Chondrocyte (in vitro differentiated cells): ENCODE results near the gene TMEM150C. TPM values are rescaled to one million over a fixed set of nuclear protein-coding genes. Genes with fewer than 3 reads are reported as not detected.

ENCODE experiments used
- DNase-seq: peaks from one replicate; pipeline ENCODE4 v3.0.0; 2021; ENCODE audit warnings: mixed read lengths, low spot score
- H3K27ac Mint-ChIP-seq: one replicate; pipeline ENCODE4 v1.8.0; 2021; ENCODE audit warnings: mild to moderate bottlenecking, moderate library complexity, mixed read lengths; ENCODE audit not compliant: unreplicated experiment
- H3K27me3 Mint-ChIP-seq: 2 replicates; pipeline ENCODE4 v1.8.0; 2021; ENCODE audit warnings: low read depth, mixed read lengths
- H3K36me3 Mint-ChIP-seq: 2 replicates; pipeline ENCODE4 v1.8.0; 2021; ENCODE audit warnings: low read depth, mixed read lengths
- H3K4me1 Mint-ChIP-seq: 2 replicates; pipeline ENCODE4 v1.8.0; 2021; ENCODE audit warnings: low read depth, mild to moderate bottlenecking, mixed read lengths
- H3K4me3 Mint-ChIP-seq: one replicate; pipeline ENCODE4 v1.8.0; 2021; ENCODE audit warnings: mild to moderate bottlenecking, moderate library complexity, mixed read lengths; ENCODE audit not compliant: unreplicated experiment
- H3K9me3 Mint-ChIP-seq: 2 replicates; pipeline ENCODE4 v1.8.0; 2021; ENCODE audit warnings: low read depth, mixed read lengths
- total RNA-seq: library from RNA; stranded (reverse); gene quantifications from 3 replicates; pipeline ENCODE4 v1.2.1, GENCODE V29; 2021
- TF ChIP-seq, protein P1 (sequence below): fragments of 200-600 bp; sonication (generic); IDR thresholded peaks from 2 replicates; pipeline ENCODE4 v1.5.0; 2021; ENCODE audit warnings: antibody characterized with exemption, mild to moderate bottlenecking, moderate library complexity

Gene TMEM150C
- total RNA-seq, 1 donor from 2014 or later: 2.3 TPM

DNA sequence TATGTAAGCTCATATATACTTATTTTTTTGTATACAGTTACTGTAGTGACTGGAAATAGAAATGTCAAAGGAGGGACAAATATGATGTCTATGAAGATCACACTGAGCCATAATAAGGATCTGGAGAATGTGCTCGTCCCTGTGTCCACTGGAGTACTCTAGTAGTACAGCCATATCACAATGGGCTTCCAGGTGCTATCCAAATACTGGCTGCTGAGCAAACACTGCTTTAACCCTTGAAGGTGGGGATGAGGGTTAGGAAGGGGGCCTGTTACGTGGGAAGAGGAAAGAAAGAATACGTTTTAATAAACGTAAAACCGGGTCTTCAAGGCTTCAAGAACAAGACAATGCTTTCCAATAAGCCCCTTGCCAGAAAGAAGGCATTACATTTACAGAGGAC is 29.8 kb upstream of the TMEM150C start:
- Mint-ChIP-seq H3K27me3 (peaks cover 6% of the 10 kb centered on the region), H3K4me3 (no peak overlapping the region), H3K9me3 (no peaks in the 10 kb centered on the region), H3K36me3 (no peaks in the 10 kb centered on the region), H3K4me1 (no peaks in the 10 kb centered on the region), H3K27ac (no peak overlapping the region)
- TF ChIP-seq, protein P1, sequence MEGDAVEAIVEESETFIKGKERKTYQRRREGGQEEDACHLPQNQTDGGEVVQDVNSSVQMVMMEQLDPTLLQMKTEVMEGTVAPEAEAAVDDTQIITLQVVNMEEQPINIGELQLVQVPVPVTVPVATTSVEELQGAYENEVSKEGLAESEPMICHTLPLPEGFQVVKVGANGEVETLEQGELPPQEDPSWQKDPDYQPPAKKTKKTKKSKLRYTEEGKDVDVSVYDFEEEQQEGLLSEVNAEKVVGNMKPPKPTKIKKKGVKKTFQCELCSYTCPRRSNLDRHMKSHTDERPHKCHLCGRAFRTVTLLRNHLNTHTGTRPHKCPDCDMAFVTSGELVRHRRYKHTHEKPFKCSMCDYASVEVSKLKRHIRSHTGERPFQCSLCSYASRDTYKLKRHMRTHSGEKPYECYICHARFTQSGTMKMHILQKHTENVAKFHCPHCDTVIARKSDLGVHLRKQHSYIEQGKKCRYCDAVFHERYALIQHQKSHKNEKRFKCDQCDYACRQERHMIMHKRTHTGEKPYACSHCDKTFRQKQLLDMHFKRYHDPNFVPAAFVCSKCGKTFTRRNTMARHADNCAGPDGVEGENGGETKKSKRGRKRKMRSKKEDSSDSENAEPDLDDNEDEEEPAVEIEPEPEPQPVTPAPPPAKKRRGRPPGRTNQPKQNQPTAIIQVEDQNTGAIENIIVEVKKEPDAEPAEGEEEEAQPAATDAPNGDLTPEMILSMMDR: no peak
- DNase-seq: no peak

DNA sequence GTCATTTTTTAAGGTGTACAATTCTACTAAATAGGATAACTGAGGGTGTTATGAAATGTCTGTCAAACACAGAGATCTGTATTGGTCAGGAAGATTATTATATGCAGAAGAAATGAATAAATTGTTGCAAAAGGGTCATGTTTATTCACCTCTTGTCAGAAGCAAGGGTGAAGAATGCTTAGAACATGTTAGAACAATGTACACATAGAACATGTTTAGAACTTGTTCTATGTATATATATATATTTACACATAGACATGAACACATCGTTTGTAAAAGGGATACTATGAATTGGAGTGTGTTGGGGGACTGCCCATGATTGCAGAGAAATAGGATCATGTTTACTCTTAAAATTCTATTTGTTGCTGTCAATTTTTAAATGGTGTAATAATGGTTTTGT is 28.0 kb upstream of the TMEM150C start:
- Mint-ChIP-seq H3K9me3 (no peaks in the 10 kb centered on the region), H3K4me1 (no peaks in the 10 kb centered on the region), H3K36me3 (no peaks in the 10 kb centered on the region), H3K27ac (no peak overlapping the region), H3K27me3 (peaks cover 8% of the 10 kb centered on the region), H3K4me3 (no peak overlapping the region)
- TF ChIP-seq, protein P1: no peak
- DNase-seq: no peak

DNA sequence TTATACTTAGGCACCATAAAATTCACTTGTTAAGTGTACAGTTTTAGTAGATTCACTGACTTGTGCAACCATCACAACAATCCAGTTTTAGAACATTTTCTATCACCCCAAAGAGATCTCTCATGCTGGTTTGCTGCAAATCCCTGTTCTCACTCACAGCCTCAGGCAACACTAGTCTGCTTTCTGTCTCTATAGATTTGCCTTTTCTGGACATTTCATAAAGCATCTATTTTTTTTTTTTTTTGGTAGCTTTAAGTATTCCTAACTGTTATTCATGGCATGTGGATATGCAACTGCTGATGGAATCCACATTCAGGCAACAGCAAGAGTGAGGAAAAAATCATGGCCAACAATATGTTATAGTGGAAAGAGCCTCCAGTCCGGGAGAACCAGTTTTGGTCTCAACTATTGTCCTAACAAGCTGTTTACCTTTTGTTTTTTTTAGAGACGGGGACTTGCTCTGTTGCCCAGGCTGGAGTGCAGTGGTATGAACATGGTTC is 27.0 kb upstream of the TMEM150C start:
- no peak for DNase-seq
- H3K27me3 Mint-ChIP-seq: peaks cover 8% of the 10 kb centered on the region
- H3K4me3 Mint-ChIP-seq: no peak overlapping the region
- no peaks in the 10 kb centered on the region for H3K36me3 Mint-ChIP-seq
- H3K9me3 Mint-ChIP-seq: no peaks in the 10 kb centered on the region
- H3K27ac Mint-ChIP-seq: no peak overlapping the region
- TF ChIP-seq, protein P1: no peak
- no peaks in the 10 kb centered on the region for H3K4me1 Mint-ChIP-seq

DNA sequence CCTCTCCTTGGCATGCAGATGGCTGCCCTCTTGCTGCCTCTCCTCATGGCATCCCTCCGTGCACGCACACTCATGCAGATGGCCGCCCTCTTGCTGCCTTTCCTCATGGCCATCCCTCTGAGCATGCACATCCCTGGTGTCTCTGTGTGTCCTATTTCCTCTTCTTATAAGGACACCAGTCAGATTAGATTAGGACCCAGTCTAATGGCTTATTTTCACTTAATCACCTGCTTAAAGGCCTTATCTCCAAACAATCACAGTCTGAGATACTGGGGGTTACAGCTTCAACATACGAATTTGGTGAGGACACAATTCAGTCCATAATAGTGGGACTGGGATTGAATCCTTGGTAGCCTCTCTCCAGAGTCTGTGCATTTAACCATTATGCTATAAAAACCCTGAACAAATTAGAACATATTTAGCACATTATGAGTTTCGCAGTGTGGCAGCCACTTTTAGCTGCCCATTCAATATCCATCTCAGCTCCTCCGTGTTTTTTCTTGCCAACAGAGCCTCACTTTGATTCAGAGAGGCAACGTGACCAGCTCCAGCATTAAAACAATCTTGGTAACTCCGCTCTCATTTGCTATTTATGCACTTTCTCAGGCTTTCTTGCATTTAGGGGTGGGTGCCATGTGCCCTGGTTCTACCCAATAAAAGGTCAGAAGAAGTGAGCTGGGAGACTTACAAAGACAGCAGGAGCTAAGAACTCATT is 26.2 kb upstream of the TMEM150C start:
- no peaks in the 10 kb centered on the region for H3K4me1 Mint-ChIP-seq
- TF ChIP-seq, protein P1: no peak
- H3K4me3 Mint-ChIP-seq: no peak overlapping the region
- H3K9me3 Mint-ChIP-seq: no peaks in the 10 kb centered on the region
- no peak for DNase-seq
- H3K27me3 Mint-ChIP-seq: peaks cover 8% of the 10 kb centered on the region
- H3K36me3 Mint-ChIP-seq: no peaks in the 10 kb centered on the region
- H3K27ac Mint-ChIP-seq: no peak overlapping the region

DNA sequence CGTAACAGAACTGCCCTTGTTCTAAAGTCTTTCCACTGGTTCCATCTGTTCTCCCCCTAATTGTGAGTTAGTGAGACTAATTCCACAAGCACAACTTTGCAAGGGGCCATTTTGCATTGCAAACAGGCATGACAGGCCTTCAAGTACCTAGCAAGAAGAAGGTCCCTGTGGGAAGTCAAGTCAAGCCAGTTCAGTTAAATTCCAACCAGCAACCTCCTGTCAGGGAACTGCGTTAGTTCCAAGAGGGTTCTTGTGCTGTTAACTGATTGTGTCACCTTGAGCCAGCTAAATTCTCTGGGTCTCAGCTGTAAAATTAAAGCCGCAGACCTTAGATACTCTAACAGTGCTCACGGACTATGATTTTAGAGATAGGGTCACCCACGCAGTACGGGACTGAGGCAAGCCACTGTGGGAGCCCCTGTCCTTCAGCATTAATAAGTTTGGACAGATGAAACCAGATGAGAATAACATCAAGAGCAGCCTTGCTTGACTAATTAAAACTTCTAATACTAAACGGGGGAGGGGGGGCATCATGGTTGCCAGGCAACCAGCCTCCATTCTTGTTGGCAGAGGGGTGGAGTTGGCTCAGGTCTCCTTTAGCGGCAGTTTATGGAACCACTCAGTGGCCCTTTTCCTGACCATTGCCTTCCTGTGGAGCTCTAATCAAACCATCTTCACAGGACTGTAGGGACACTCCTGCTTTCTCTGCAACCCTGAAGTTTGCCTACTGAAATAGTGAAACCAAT is 24.1 kb upstream of the TMEM150C start:
- Mint-ChIP-seq H3K9me3 (no peaks in the 10 kb centered on the region), H3K36me3 (no peaks in the 10 kb centered on the region), H3K27ac (no peak overlapping the region), H3K4me3 (no peak overlapping the region), H3K4me1 (no peaks in the 10 kb centered on the region), H3K27me3 (peaks cover 2% of the 10 kb centered on the region)
- TF ChIP-seq, protein P1: no peak
- DNase-seq: no peak
